Measurements from ENCODE around the gene RIT2.
"Not testable (repeated sequence)": the region's sequence is repeated elsewhere in the genome, so short reads cannot be mapped to it uniquely, and the experiment has no call there.

Gene RIT2

DNA sequence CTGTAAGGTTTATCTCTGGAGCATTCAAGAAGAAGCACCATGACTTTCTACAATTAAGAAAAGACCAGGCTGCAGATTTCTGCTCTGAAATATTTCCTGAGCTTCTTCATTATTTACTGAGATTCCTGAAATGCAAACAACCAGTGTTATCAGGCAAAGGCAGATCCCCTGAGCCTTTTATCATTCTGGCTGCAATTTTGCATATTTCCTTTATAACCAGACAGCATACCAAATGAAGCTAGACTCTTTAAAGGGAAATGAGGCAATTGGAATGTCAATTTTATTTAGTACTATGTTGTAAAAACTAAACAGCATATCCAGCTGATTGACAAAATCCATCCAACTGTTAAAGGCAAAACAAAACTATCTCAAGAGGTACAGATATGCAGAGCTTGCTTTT, 372.5 kb downstream of the RIT2 start:
- H3K4me1 ChIP-seq (ENCODE audit: control insufficient read depth, insufficient read depth, low read length, poor library complexity, severe bottlenecking): no peaks in the 10 kb centered on the region
- no peaks in the 10 kb centered on the region for H3K9me3 ChIP-seq (ENCODE audit: control insufficient read depth, low read length)
- no peak overlapping the region for H3K4me3 ChIP-seq (ENCODE audit: extremely low read depth, insufficient read depth, low read length, poor library complexity, severe bottlenecking)
- no peak overlapping the region for H3K27ac ChIP-seq (ENCODE audit: low read depth, low read length, severe bottlenecking)
- H3K36me3 ChIP-seq (ENCODE audit: control insufficient read depth, insufficient read depth, low read length): no peaks in the 10 kb centered on the region

GRCh38 chr18:42742474-42742873, 373.0 kb downstream of the RIT2 start:
- Histone ChIP-seq H3K4me3 (ENCODE audit: extremely low read depth, insufficient read depth, low read length, poor library complexity, severe bottlenecking) (no peak overlapping the region), H3K36me3 (ENCODE audit: control insufficient read depth, insufficient read depth, low read length) (no peaks in the 10 kb centered on the region), H3K9me3 (ENCODE audit: control insufficient read depth, low read length) (no peaks in the 10 kb centered on the region), H3K27ac (ENCODE audit: low read depth, low read length, severe bottlenecking) (no peak overlapping the region), H3K4me1 (ENCODE audit: control insufficient read depth, insufficient read depth, low read length, poor library complexity, severe bottlenecking) (no peaks in the 10 kb centered on the region)

GRCh38 chr18:42741805-42742347, 373.6 kb downstream of the RIT2 start:
- not testable (repeated sequence) for H3K9me3 ChIP-seq (ENCODE audit: control insufficient read depth, low read length); H3K27ac ChIP-seq (ENCODE audit: low read depth, low read length, severe bottlenecking); H3K4me3 ChIP-seq (ENCODE audit: extremely low read depth, insufficient read depth, low read length, poor library complexity, severe bottlenecking); H3K4me1 ChIP-seq (ENCODE audit: control insufficient read depth, insufficient read depth, low read length, poor library complexity, severe bottlenecking); H3K36me3 ChIP-seq (ENCODE audit: control insufficient read depth, insufficient read depth, low read length)
- WGBS, 2 experiments (ENCODE audit: insufficient coverage in 2 of 2): 40 to 51% methylated on average over 1 to 9 of the region's 12 CpGs

DNA sequence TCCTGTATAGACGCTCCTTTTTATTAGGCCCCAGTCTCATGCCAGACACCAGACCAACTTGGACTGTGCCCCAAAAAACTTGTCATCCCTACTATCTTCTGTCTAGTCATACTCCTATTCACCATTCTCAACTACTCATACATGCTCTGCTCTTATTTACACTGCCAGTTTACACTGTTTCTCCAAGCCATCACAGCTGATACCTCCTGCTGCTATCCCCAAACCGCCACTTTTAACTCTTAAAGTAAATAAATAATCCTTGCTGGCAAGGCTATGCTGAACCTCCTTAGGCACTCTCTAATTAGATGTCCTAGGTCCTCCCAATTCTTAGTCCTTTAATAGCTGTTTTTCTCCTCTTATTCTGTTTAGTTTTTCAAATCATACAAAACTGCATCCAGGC, 374.2 kb downstream of the RIT2 start:
- not testable (repeated sequence) for H3K4me3 ChIP-seq (ENCODE audit: extremely low read depth, insufficient read depth, low read length, poor library complexity, severe bottlenecking); H3K27ac ChIP-seq (ENCODE audit: low read depth, low read length, severe bottlenecking); H3K9me3 ChIP-seq (ENCODE audit: control insufficient read depth, low read length); H3K4me1 ChIP-seq (ENCODE audit: control insufficient read depth, insufficient read depth, low read length, poor library complexity, severe bottlenecking); H3K36me3 ChIP-seq (ENCODE audit: control insufficient read depth, insufficient read depth, low read length)
- WGBS, 2 experiments (ENCODE audit: insufficient coverage in 2 of 2): 10% methylated on average over 1 of the region's 2 CpGs

DNA sequence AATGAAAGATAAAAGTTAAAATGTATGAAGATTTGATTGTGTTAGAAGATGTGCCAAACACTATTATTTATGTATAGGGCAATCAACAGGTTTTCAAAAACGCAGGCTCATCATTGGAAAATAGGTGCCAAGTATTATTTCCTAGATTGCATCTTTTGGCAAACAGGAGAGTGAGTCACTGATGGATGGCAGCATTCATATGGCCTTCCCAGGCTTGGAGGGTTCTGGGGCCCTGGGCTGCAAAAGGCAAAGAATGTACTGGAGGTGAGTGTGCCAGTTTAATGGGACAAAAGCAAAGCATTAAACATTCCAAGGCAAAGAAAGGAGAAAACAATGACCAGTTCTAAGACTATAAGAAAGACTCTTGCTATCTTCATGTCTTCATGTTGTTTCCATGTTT, 379.4 kb downstream of the RIT2 start:
- no peak overlapping the region for H3K27ac ChIP-seq (ENCODE audit: low read depth, low read length, severe bottlenecking)
- H3K9me3 ChIP-seq (ENCODE audit: control insufficient read depth, low read length): no peaks in the 10 kb centered on the region
- no peaks in the 10 kb centered on the region for H3K36me3 ChIP-seq (ENCODE audit: control insufficient read depth, insufficient read depth, low read length)
- H3K4me3 ChIP-seq (ENCODE audit: extremely low read depth, insufficient read depth, low read length, poor library complexity, severe bottlenecking): no peak overlapping the region
- 86% methylated on average over 1 of the region's 1 CpG; no CpG with 5 or more reads in 1 of the 2 experiments for whole genome bisulfite sequencing, 2 experiments (ENCODE audit: insufficient coverage in 2 of 2)
- no peaks in the 10 kb centered on the region for H3K4me1 ChIP-seq (ENCODE audit: control insufficient read depth, insufficient read depth, low read length, poor library complexity, severe bottlenecking)

DNA sequence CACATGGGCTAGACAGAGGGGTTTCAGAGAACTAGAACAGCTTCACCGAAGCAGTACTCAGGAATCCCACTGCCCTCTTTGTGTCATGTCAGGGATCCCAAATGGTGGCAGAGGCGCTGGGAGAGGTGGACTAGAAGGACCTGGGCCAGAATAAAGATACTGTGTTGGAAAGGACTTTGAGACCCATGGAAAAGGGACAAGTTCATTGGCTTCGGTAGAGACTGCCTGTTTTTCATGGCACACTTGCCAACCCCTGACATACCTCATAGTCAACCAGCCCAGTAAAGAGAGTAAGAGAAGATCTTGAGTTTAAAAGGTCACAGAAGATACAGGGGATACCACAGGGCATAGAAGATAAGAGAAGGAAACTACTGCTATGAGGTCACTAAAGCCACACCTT, 381.0 kb downstream of the RIT2 start:
- Histone ChIP-seq H3K36me3 (ENCODE audit: control insufficient read depth, insufficient read depth, low read length) (no peaks in the 10 kb centered on the region), H3K4me1 (ENCODE audit: control insufficient read depth, insufficient read depth, low read length, poor library complexity, severe bottlenecking) (no peaks in the 10 kb centered on the region), H3K27ac (ENCODE audit: low read depth, low read length, severe bottlenecking) (no peak overlapping the region), H3K9me3 (ENCODE audit: control insufficient read depth, low read length) (no peaks in the 10 kb centered on the region), H3K4me3 (ENCODE audit: extremely low read depth, insufficient read depth, low read length, poor library complexity, severe bottlenecking) (no peak overlapping the region)
- WGBS, 2 experiments (ENCODE audit: insufficient coverage in 2 of 2): 66 to 79% methylated on average over 2 of the region's 3 CpGs

GRCh38 chr18:42730272-42730671, 385.2 kb downstream of the RIT2 start:
- Histone ChIP-seq H3K27ac (ENCODE audit: low read depth, low read length, severe bottlenecking) (no peak overlapping the region), H3K4me1 (ENCODE audit: control insufficient read depth, insufficient read depth, low read length, poor library complexity, severe bottlenecking) (no peaks in the 10 kb centered on the region), H3K4me3 (ENCODE audit: extremely low read depth, insufficient read depth, low read length, poor library complexity, severe bottlenecking) (no peak overlapping the region), H3K9me3 (ENCODE audit: control insufficient read depth, low read length) (no peaks in the 10 kb centered on the region), H3K36me3 (ENCODE audit: control insufficient read depth, insufficient read depth, low read length) (no peaks in the 10 kb centered on the region)
- 83 to 90% methylated on average over 1 of the region's 1 CpG for WGBS, 2 experiments (ENCODE audit: insufficient coverage in 2 of 2)

DNA sequence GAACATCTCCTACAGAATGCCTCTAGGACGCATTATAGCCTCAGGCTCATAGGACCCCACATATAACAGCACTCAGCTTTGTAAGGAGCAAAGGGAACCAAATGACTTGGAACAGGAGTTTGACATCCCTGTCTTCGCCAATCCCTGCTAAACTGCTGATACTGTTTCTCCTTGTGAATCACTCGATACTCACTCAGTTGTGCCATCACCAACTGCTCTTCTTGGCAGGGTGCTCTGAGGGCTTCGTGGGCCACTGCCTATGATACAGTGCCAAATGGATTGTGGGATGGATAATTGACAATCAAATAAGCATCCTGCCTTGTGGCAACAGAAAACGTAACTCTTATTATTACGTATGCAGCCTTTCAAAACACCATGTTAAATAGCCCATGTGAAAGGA, 396.3 kb downstream of the RIT2 start:
- Histone ChIP-seq H3K9me3 (ENCODE audit: control insufficient read depth, low read length) (no peaks in the 10 kb centered on the region), H3K4me1 (ENCODE audit: control insufficient read depth, insufficient read depth, low read length, poor library complexity, severe bottlenecking) (no peaks in the 10 kb centered on the region), H3K27ac (ENCODE audit: low read depth, low read length, severe bottlenecking) (no peak overlapping the region), H3K36me3 (ENCODE audit: control insufficient read depth, insufficient read depth, low read length) (no peaks in the 10 kb centered on the region), H3K4me3 (ENCODE audit: extremely low read depth, insufficient read depth, low read length, poor library complexity, severe bottlenecking) (no peak overlapping the region)
- WGBS, 2 experiments (ENCODE audit: insufficient coverage in 2 of 2): 90 to 94% methylated on average over 2 to 3 of the region's 6 CpGs

DNA sequence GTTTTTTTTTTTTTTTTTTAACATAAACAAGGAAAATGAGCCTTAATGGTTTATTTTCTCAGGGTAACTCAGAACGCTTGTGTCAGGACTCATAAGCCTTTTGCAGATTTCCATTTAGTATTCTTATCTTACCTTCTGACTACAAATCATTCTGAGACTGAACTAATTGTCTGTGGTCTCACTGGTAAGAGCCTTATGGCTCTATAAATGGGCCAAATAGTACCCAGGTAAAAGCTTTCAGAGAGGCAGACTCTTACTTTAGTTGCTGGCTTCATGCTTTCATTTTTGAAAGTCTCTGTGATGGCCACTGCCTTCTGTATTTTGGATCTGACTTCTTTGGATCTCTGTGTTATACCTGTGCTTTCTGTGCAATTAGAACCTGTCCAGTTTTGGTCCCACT, 403.4 kb downstream of the RIT2 start:
- no peaks in the 10 kb centered on the region for H3K36me3 ChIP-seq (ENCODE audit: control insufficient read depth, insufficient read depth, low read length)
- H3K9me3 ChIP-seq (ENCODE audit: control insufficient read depth, low read length): no peaks in the 10 kb centered on the region
- no peak overlapping the region for H3K27ac ChIP-seq (ENCODE audit: low read depth, low read length, severe bottlenecking)
- no peaks in the 10 kb centered on the region for H3K4me1 ChIP-seq (ENCODE audit: control insufficient read depth, insufficient read depth, low read length, poor library complexity, severe bottlenecking)
- WGBS, 2 experiments (ENCODE audit: insufficient coverage in 2 of 2): no CpG with 5 or more reads among the region's 1 CpG
- H3K4me3 ChIP-seq (ENCODE audit: extremely low read depth, insufficient read depth, low read length, poor library complexity, severe bottlenecking): no peak overlapping the region

- no peak overlapping the region for H3K27ac ChIP-seq (ENCODE audit: low read depth, low read length, severe bottlenecking)
- no peaks in the 10 kb centered on the region for H3K36me3 ChIP-seq (ENCODE audit: control insufficient read depth, insufficient read depth, low read length)
- no CpG with 5 or more reads among the region's 1 CpG for WGBS, 2 experiments (ENCODE audit: insufficient coverage in 2 of 2)
- no peaks in the 10 kb centered on the region for H3K4me1 ChIP-seq (ENCODE audit: control insufficient read depth, insufficient read depth, low read length, poor library complexity, severe bottlenecking)
- H3K9me3 ChIP-seq (ENCODE audit: control insufficient read depth, low read length): no peaks in the 10 kb centered on the region
- H3K4me3 ChIP-seq (ENCODE audit: extremely low read depth, insufficient read depth, low read length, poor library complexity, severe bottlenecking): no peak overlapping the region
Observed at GRCh38 chr18:42707080-42707479, 408.4 kb downstream of the RIT2 start.

DNA sequence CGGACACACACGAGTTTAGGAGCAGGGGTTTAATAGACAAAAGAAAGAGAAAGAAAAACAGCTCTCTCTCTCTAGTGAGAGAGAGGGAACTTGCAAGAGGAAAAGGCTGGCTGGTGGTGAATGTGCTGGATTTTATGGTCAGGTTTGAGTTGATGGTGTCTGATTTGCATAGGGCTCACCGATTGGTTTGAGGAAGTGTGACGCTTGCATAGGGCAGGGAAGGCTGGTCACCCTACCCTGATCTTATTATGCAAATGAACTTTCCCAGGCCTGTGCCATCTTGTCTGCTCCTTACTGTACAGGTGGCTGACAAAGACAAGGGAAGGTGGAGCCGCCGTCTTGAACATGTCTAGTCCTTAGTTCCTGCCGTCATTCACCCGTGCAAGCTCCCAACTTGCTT, 408.9 kb downstream of the RIT2 start:
- H3K27ac ChIP-seq (ENCODE audit: low read depth, low read length, severe bottlenecking): no peak overlapping the region
- H3K9me3 ChIP-seq (ENCODE audit: control insufficient read depth, low read length): no peaks in the 10 kb centered on the region
- no peaks in the 10 kb centered on the region for H3K36me3 ChIP-seq (ENCODE audit: control insufficient read depth, insufficient read depth, low read length)
- 93 to 95% methylated on average over 4 to 5 of the region's 8 CpGs for WGBS, 2 experiments (ENCODE audit: insufficient coverage in 2 of 2)
- no peaks in the 10 kb centered on the region for H3K4me1 ChIP-seq (ENCODE audit: control insufficient read depth, insufficient read depth, low read length, poor library complexity, severe bottlenecking)
- no peak overlapping the region for H3K4me3 ChIP-seq (ENCODE audit: extremely low read depth, insufficient read depth, low read length, poor library complexity, severe bottlenecking)

Measured in mesodermal cell (in vitro differentiated cells).